ENCODE data around the gene SHISA9. TPM values are rescaled to one million over a fixed set of nuclear protein-coding genes. Genes with fewer than 3 reads are reported as not detected.

The SHISA9 gene
- total RNA-seq, 3 donors from 2014 or later = 0.33 to 4.1 TPM; not detected in 1

DNA sequence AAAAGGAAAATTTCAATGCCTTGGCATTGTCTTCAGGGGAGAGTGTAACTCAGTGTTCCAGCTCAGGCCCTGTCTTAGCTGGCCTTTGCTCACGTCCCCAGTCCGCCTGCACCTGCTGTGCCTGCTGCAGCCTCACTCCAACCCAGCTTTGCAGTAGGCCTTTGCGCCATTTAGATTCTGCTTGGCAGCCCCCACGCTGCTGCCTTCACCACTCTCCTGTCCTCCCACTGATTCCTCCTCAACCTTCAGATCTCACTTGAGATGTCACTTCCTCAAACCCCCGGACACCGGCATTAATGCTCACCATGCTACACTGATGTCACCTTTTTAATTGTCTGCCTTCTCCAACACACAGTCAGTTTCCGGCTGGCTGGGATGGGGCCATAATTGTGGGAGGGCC lies 166.2 kb downstream of the SHISA9 start:
- Histone ChIP-seq H3K36me3 (no peaks in the 10 kb centered on the region), H3K27ac (no peak overlapping the region), H3K9me3 (no peaks in the 10 kb centered on the region), H3K4me3 (no peak overlapping the region), H3K27me3 (no peaks in the 10 kb centered on the region), H3K4me1 (no peaks in the 10 kb centered on the region)
- TF ChIP-seq, protein P1, sequence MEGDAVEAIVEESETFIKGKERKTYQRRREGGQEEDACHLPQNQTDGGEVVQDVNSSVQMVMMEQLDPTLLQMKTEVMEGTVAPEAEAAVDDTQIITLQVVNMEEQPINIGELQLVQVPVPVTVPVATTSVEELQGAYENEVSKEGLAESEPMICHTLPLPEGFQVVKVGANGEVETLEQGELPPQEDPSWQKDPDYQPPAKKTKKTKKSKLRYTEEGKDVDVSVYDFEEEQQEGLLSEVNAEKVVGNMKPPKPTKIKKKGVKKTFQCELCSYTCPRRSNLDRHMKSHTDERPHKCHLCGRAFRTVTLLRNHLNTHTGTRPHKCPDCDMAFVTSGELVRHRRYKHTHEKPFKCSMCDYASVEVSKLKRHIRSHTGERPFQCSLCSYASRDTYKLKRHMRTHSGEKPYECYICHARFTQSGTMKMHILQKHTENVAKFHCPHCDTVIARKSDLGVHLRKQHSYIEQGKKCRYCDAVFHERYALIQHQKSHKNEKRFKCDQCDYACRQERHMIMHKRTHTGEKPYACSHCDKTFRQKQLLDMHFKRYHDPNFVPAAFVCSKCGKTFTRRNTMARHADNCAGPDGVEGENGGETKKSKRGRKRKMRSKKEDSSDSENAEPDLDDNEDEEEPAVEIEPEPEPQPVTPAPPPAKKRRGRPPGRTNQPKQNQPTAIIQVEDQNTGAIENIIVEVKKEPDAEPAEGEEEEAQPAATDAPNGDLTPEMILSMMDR (IDR thresholded peaks at IDR 0.05) = no peak
- no peak for TF ChIP-seq POLR2A (IDR thresholded peaks at IDR 0.05)
- no peak for TF ChIP-seq POLR2AphosphoS5 (IDR thresholded peaks at IDR 0.05)
- intact Hi-C loops (cut with DNase I; ENCODE audit: low total_unique reads) = no loop called here
- no peak for DNase-seq (ENCODE audit: low spot score in 2 of 2)

DNA sequence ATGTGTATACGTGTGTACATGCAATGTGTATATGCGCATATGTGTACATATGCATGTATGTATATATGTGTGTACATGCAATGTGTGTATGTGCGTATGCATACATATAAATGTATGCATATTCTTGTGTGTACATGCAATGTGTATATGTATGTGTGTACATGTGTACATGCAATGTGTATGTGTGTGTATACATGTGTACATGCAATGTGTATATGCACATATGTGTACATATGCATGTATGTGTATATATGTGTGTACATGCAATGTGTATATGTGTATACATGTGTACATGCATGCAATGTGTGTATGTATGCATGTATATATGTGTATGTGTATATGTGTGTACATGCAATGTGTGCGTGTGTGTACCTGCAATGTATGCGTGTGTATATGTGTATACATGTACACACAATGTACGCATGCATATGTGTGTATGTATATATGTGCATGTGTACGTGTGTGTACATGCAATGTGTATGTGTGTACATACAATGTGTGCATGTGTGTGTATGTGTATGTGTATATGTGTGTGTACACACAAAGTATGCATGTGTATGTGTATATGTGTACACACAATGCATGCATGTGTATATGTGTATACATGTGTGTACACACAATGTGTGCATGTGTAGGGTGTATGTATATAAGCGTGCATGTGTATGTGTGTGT lies 167.7 kb downstream of the SHISA9 start:
- Histone ChIP-seq H3K9me3 (peaks cover 0 to under 1% of the 10 kb centered on the region in 2 donors), H3K4me1 (no peaks in the 10 kb centered on the region), H3K27me3 (no peaks in the 10 kb centered on the region), H3K27ac (no peak overlapping the region), H3K36me3 (no peaks in the 10 kb centered on the region), H3K4me3 (no peak overlapping the region)
- no peak for DNase-seq (ENCODE audit: low spot score in 2 of 2)
- no peak for TF ChIP-seq POLR2A (IDR thresholded peaks at IDR 0.05)
- no peak for TF ChIP-seq POLR2AphosphoS5 (IDR thresholded peaks at IDR 0.05)
- TF ChIP-seq, protein P1 (IDR thresholded peaks at IDR 0.05) = no peak
- intact Hi-C loops (cut with DNase I; ENCODE audit: low total_unique reads) = no loop called here

DNA sequence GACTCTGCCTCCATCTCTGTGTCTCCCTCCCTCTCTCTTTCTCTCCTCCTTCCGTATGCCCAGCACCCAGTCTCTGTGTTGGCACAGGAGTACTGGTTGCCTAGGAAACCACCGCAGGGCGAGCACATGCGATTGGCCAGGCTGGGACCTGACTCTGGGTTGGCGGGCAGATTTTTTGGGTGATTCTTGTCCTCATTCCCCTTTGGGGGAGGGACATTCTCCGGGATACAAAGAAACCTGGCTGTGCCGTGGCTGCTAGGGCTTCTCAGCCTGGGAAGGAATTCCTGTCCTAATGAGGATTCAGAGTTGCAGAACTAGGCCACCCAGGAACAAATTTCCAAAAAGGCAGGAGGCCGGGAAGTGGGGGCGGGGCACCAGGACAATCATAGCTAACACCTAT lies 168.9 kb downstream of the SHISA9 start:
- no peak overlapping the region for H3K27ac ChIP-seq
- TF ChIP-seq POLR2AphosphoS5 (IDR thresholded peaks at IDR 0.05) (no peak), POLR2A (IDR thresholded peaks at IDR 0.05) (no peak)
- TF ChIP-seq, protein P1 (IDR thresholded peaks at IDR 0.05) = no peak
- peaks cover 0 to 2% of the 10 kb centered on the region in 2 donors for H3K9me3 ChIP-seq
- DNase-seq (ENCODE audit: low spot score in 2 of 2) = no peak
- intact Hi-C loops (cut with DNase I; ENCODE audit: low total_unique reads) = no loop called here
- no peak overlapping the region for H3K4me3 ChIP-seq
- no peaks in the 10 kb centered on the region for H3K27me3 ChIP-seq
- H3K4me1 ChIP-seq = no peaks in the 10 kb centered on the region
- H3K36me3 ChIP-seq = no peaks in the 10 kb centered on the region

DNA sequence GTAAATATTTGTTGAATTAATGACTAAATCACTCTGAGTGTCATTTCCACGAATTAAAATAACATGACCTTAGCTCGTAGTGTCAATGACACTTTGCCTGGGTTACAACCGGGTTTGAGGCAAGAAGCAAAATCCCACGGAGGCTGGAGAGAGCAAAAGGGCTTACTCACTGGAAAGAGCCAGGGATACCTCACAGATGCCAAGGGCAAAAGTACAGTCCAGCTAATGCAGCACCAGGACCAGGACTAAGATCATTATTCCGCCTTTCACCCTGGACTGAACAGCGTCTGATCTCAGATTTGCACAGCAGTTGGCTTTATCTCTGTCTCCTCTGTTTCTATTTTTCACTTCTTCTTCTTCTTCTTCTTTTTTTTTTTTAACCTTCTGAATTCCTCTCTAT lies 175.5 kb downstream of the SHISA9 start:
- Histone ChIP-seq H3K4me3 (no peak overlapping the region), H3K4me1 (no peaks in the 10 kb centered on the region), H3K36me3 (no peaks in the 10 kb centered on the region), H3K9me3 (peaks cover 0 to 2% of the 10 kb centered on the region in 2 donors), H3K27ac (no peak overlapping the region), H3K27me3 (no peaks in the 10 kb centered on the region)
- TF ChIP-seq POLR2A (IDR thresholded peaks at IDR 0.05) (no peak), POLR2AphosphoS5 (IDR thresholded peaks at IDR 0.05) (no peak)
- TF ChIP-seq, protein P1 (IDR thresholded peaks at IDR 0.05) = no peak
- intact Hi-C loops (cut with DNase I; ENCODE audit: low total_unique reads) = no loop called here
- DNase-seq (ENCODE audit: low spot score in 2 of 2) = no peak

DNA sequence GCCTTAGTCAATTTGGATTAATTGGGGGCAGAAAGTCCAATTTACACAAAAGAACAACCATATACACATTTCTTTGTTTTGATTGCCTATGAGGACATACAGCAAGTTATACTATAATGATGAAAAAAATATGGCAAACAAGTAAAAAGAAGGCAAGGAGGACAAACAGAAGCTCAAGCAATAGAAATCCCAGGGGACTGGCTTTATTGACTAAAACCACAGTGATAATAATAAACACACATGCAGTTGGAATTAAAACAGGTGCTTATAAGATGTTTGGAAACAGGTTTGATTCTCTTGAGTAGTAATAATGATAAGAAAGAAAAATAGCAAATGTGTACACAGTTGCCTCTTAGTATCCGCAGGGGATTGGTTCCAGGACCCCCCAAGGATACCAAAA lies 176.4 kb downstream of the SHISA9 start:
- no peak overlapping the region for H3K4me3 ChIP-seq
- no peaks in the 10 kb centered on the region for H3K27me3 ChIP-seq
- TF ChIP-seq POLR2AphosphoS5 (IDR thresholded peaks at IDR 0.05) (no peak), POLR2A (IDR thresholded peaks at IDR 0.05) (no peak)
- TF ChIP-seq, protein P1 (IDR thresholded peaks at IDR 0.05) = no peak
- peaks cover 0 to 2% of the 10 kb centered on the region in 2 donors for H3K9me3 ChIP-seq
- no peak for DNase-seq (ENCODE audit: low spot score in 2 of 2)
- H3K27ac ChIP-seq = no peak overlapping the region
- H3K4me1 ChIP-seq = no peaks in the 10 kb centered on the region
- no peaks in the 10 kb centered on the region for H3K36me3 ChIP-seq
- intact Hi-C loops (cut with DNase I; ENCODE audit: low total_unique reads) = no loop called here

Data from breast epithelium (tissue), 4 donors.